ENCODE measurements around the gene CANT1.

CANT1 gene

DNA sequence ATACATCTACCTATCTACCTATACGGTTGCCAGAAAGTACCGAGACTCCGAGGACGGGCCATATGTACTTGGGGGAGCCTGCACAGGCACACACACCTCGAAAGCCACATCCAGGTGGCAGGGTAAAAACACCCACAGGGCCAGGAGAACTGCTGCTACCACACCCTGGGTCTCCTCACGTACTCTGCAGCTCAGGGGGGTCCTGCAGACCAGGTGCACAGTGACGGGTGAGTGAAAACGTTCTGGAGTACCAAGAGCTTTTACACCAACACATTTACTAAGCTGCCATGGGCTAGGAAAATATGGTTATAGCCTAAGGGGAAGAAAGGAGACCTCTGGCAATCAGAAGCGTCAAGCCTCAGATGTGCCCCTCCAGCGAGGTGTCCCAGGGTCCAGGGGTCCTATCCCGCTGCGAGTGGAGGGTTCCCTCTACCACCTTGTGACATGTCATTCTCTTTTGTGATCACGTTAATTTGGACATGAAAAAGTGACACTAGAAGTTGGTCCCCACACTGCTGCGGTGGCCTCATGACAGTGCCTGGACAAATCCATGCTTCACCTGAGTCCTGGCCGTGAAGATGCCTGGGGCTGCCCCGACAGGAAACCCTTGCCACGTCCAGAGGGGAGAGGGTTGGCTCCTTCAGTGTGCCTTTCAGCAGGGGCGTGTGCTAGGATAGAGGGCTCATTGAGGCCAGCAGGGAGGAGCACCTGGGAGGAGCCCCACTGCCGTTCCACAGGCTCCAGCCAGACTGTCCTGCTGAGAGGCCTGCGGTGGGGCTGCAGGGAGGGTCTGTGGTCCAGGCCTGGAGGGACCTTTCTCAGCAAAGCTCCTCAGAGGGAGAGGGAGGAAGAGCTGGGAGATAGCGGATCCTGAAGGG, 1.8 kb downstream of the CANT1 start:
- DNase-seq: no peak

GRCh38 chr17:79006794-79007503, 2.6 kb downstream of the CANT1 start:
- no peak for DNase-seq

DNA sequence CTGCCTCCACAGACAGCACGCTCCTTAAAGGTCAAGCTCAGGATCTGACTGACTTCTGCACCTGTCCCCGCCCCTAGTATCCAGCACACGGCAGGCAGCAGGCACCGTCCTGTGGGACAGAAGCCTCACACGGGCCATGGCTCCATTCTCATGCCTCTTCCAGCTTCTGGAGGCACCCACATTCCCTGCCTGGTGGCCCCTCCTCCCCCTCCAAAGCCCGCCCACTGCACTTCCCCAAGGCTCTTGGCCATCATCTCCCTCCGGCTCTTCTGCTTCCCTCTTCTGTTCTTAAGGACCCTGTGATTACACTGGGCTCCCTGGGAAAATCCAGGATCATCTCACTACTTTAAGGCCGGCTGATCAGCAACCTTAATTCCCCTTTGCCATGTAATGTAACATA, 3.5 kb downstream of the CANT1 start:
- no peak for DNase-seq

GRCh38 chr17:79005063-79005861, 4.3 kb downstream of the CANT1 start:
- peak; percentile 96 for DNase-seq

DNA sequence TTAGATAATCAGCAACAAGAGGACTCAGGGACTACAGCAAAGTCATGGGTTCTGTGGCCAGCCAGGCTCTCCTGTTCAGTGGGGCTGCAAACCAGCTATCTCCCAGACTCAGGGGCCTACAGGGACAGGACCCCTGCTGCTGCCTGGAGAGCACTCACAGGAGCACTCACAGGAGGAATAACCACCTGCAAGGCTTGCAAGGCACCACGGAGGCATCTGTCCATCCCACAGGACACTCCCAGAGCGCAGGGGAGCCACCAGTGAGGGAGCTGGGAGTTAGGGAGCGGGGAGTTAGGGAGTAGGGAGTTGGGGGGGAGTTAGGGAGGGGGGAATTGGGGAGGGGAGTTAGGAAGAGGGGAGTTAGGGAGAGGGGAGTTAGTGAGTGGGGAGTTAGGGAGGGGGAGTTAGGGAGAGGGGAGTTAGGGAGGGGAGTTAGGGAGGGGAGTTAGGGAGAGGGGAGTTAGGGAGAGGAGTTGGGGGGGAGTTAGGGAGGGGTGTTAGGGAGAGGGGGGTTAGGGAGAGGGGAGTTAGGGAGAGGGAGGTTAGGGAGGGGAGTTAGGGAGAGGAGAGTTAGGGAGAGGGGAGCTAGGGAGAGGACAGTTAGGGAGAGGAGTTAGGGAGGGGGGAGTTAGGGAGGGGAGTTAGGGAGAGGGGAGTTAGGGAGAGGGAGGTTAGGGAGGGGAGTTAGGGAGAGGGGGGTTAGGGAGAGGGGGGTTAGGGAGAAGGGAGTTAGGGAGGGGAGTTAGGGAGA, 5.7 kb downstream of the CANT1 start:
- no peak for DNase-seq

DNA sequence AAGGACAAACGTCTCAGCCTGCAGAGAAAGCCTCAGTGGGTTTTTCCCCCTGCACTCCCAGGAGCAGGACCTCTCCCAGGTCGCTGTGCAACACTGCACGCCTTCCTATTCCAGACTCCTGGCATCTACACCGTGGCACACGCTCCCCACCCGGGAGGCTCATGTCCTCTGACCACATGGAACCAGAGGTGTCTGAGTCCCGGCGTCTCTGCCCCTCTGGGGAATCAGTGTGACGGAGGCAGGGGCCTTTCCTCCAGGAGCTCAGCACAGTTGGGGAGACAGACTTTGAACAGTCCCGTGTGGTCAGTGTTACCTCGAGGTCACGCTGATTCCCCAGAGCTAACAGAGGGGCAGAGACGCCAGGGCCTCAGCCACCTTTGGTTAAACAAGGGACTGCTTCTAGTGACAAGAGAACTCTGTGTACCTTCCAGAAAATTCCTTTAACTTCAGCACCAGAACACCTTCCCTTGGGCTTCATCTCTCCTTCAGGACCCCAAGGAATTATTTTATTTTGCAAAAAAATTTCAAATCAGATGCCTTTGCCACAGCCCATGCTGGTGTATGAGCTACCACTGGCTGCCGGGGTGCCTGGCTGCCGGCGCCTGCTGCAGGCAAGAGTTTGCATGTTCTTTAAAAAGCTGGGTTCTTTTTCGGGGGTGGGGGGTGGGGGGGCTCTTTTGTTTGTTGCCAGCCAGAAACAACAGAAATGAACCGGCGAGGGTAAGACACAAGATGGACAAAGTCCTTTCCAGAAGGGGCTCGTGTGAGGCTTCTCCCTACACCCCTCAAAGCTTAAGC, 6.6 kb downstream of the CANT1 start:
- no peak for DNase-seq

DNA sequence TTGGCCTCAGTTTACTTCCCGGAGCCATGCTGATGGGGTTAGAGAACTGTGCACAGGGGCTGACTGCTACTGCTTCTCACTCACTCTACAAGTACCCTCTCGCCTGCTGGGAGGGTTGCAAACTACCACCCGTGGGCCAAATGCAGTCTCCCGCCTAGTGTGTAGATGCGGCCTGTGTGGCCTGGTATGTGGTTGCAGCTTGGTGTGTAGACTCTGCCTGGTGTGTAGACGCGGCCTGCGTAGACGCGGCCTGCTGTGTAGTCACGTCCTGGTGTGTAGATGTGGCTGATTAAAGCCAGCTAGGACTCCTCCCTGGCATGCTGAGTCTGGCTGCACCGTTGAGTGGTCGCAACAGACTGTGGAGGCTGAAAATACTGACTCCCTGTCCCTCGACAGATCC, 7.3 kb downstream of the CANT1 start:
- no peak for DNase-seq

- DNase-seq: no peak
Observed at GRCh38 chr17:79001190-79002020, 8.2 kb downstream of the CANT1 start.

GRCh38 chr17:79000396-79001189, 9.0 kb downstream of the CANT1 start:
- DNase-seq: no peak

DNA sequence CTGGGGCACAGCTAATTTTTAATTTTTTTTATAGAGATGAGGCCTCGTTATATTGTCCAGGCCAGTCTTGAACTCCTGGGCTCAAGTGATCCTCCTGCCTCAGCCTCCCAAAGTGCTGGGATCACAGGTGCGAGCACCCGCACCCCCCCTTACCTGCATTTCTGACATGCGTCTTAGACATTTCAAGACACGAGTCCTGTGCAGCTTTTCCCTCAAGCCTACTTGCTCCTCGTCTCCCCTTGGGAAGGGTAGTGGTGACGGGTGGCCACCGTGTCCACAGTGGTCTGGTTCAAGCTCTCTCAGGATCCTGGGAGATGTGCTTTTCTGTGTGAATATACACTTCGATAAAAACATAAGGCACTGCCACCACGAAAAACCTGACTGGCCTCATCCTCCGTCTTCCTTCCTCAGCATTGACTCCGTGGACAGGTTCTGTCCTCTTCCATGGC, 9.6 kb downstream of the CANT1 start:
- DNase-seq: no peak

GRCh38 chr17:78999056-78999768, 10.4 kb downstream of the CANT1 start:
- no peak for DNase-seq

- DNase-seq: peak; percentile 75
Observed at GRCh38 chr17:78998311-78999055, 11.1 kb downstream of the CANT1 start.

GRCh38 chr17:78997881-78998280, 11.7 kb downstream of the CANT1 start:
- DNase-seq: no peak

GRCh38 chr17:78997231-78997741, 12.3 kb downstream of the CANT1 start:
- no peak for DNase-seq

GRCh38 chr17:78996781-78997201, 12.8 kb downstream of the CANT1 start:
- DNase-seq: no peak

DNA sequence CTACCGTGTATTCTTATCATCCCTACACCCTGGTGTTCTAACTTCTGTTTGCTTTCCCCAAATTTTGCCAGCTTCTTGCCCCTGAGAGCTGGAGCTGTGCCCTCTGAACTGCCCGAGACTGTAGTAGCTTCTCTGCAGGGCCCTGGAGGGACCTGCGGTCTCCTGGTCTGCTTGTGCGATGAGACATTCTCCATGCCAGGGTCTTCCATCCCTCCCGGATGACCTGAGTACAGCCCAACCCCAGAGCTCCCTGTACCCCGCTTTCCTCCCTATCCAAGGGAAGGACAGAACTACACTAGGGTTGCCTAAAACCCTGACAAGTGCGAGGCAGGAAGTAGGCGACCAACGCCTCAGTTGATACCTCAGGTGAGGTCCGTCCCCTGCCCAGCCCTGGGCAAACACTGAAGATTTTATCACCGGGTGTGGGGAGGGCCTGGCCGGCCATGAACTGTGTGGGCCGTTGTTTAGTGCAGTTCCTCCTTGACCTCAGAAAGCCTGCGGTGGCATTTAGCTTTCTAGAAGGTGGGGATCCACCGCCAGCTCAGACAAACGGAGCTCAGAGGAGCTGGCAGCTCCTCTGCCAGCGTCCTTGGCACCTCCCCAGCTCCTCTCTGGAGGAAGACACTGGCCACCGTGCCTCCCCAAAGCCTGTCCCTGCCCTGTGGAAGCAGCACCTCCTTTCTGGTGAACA, 13.7 kb downstream of the CANT1 start:
- DNase-seq: no peak

GRCh38 chr17:78995022-78995760, 14.4 kb downstream of the CANT1 start:
- no peak for DNase-seq
